GM18870 (cell line): Measurements from ENCODE around the gene PTGES.
"Not testable (repeated sequence)": the region's sequence is repeated elsewhere in the genome, so short reads cannot be mapped to it uniquely, and the experiment has no call there.

ENCODE experiments used
- ATAC-seq: cut with Tn5 transposase; IDR thresholded peaks from one replicate; pipeline ENCODE4 v1.9.1; 2021; ENCODE audit warnings: moderate library complexity; ENCODE audit not compliant: unreplicated experiment

PTGES gene

DNA sequence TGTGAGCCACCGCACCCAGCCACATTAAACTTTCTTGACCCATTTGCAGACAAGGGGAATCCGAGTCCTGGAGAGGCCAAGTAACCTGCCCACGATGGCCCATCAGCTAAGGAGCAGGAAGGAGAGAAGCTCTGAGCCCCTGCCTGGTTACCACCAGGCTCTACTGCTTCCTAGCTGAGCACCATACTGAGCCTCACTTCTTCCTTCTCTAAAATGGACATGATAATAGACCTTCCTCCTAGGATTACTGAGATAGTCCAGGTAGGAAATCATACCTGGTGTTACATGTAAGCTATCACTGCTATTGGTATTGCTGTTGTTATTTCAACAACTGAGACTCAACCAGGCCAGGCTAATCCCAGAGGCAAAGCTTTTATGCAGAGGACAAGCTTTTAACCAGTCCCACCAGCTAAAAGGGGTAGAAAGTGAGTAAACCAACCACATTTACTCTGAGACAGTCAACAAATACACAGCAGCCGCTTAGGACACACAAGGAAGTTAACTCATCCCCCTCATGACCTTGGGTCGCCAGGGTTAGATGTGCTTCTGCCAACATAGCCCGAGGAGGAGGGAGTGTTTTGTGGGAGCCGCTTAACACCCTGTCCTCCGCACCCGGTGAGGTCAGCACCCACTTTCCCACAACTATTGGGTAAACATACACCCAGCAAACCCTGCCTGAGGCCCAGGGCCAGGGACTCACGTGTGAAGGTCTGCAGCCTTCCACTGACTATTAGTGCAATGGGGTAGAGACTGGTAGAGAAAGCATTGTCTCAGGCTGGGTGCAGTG is 20.6 kb upstream of the PTGES start:
- ATAC-seq: no peak

DNA sequence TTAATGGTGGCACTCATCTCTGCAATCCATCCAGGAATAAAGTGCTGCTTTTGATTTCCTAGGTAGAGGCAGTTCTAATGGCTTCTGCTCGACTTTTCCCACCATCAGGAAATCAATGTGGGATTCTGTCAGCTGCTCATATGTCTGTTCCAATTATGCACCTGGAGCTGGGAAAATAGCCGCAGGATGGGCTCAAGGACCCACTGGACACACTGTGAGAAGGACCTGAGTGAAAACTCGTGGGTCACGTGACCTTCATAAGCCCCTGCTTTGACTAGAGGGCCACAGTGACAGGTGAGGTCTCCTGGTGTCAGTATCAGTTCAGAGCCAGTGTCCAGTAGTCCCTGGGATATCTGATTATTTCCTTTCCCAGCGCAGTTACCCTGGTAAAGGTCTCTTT is 17.9 kb upstream of the PTGES start:
- no peak for ATAC-seq

DNA sequence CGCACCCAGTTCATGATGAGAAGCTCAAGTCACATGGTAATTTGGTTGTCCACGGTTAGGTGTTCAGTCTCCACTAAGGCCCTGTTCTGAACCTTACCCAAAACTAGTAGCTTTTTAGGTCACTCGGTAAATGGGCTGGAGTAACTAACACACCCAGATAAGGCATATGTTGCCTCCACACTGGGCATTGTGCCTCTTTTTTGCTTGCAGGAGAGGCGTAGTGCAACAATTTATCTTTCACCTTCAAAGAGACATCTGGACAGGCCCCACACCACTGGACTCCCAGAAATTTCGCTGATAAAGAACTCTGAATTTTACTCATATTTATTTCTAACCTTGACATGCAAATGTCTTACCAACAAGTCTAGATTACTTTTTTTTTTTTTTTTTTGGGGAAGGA is 16.8 kb upstream of the PTGES start:
- ATAC-seq: no peak

DNA sequence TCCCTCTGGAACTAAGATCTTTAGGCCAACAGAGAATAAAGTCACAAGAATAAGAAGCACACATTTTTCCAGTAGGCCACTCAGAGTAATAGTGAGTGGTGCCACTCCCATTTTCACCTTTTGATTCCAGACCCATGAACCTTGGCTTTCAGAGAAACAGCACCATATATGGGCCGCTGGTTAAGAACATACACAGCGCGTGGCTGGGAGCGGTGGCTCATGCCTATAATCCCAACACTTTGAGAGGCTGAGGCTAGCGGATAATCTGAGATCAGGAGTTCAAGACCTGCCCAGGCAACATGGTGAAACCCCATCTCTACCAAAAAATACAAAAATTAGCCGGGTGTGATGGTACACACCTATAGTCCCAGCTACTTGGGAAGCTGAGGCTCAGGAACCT is 15.6 kb upstream of the PTGES start:
- ATAC-seq: no peak

DNA sequence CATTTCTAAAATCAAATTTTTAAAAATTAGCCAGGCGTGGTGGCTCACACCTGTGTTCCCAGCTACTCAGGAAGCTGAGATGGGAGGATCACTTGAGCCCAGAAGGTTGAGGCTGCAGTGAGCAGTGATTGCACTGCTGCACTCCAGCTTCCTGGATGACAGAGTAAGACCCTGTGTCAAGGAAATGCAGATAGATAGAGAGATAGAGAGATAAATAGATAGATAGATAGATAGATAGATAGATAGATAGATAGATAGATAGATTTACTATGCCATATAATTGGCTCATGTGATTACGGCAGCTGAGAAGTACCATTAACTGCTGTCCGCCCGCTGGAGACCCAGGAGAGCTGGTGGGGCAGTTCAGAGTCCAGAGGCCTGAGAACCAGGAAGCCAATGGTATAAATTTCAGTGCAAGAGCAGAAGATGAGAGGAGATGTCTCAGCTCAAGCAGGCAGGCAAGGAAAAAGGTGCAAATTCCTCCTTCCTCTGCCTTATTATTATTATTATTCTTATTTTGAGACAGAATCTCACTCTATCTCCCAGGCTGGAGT is 13.0 kb upstream of the PTGES start:
- ATAC-seq: no peak

DNA sequence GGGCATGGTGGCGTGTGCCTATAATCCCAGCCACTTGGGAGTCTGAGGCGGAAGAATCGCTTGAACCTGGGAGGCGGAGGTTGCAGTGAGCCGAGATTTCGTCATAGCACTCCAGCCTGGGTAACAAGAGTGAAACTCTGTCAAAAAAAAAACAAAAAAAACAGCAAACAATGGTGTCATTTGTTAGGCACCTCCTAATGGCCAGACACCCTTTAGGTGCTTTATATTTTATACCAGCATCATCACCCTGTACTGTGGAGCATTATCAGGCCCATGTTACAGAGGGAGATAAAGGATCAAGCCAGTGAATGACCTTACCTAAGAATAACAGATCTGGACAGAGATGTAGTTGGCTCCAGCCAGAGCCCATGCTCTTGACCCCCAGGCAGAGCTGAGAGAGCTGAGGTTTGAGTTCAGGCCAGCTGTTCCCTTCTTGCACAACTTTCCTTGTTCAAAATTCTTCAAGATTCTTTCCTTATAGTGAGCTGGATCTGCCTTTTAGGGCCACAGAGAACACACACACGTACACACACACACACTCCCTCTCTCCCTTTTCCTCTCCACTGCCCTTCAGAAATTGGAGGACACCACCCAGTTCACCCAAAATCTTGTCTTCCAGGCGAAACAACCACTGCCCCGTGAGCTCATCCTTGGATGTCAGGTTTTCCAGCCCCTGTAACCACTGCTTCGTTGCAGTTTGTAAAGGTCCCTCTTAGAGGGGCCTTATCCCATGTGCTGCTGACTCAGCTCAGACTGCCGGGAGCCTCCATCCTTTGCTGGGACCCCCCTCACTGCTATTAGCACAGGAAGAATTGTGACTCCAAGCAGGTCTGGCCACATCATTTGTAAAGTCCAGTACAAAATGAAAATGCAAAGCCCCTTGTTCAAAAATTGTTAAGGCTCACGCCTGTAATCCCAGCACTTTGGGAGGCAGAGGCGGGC is 10.4 kb upstream of the PTGES start:
- ATAC-seq: no peak

DNA sequence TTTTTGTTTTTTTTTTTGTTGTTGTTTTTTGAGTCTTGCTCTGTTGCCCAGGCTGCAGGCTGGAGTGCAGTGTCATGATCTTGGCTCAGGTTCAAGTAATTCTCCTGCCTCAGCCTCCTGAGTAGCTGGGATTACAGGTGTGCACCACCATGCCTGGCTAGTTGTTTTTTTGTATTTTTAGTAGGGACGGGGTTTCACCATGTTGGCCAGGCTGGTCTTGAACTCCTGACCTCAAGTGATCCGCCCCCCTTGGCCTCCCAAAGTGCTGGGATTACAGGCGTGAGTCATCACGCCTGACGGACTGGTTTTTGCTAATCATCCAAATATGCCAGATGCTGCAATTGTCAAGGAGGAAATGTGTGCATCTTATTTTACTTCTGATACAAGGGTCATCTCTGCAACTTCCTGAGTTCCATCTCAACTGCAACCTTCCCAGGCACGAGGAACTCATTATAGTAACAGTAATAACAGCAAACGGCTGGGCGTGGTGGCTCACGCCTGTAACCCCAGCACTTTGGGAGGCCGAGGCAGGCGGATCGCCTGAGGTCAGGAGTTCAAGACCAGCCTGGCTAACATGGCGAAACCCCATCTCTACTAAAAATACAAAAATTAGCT is 9.6 kb upstream of the PTGES start:
- ATAC-seq: not testable (repeated sequence)

DNA sequence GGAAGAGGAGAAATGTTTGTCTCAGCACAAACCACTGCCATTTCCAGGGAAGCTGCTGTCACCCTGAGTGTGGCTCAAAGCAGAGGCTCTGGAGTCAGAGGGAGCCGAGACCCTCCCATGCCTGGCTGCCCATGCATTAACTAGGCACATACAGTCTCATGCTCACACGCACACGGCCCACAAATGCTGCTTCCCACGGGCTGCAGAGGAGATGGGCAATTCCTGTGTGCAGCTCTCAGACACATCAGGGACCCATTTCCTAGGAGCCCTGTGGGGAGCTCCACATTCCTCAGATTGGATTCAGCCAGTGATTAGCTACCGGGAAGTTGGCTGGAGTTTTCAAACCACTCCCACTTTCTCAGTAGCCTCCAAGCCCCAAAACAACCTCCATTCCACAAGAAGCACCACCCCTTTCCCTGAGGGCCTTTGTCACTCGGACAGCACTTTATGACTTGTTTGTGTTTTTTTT is 9.1 kb upstream of the PTGES start:
- no peak for ATAC-seq

DNA sequence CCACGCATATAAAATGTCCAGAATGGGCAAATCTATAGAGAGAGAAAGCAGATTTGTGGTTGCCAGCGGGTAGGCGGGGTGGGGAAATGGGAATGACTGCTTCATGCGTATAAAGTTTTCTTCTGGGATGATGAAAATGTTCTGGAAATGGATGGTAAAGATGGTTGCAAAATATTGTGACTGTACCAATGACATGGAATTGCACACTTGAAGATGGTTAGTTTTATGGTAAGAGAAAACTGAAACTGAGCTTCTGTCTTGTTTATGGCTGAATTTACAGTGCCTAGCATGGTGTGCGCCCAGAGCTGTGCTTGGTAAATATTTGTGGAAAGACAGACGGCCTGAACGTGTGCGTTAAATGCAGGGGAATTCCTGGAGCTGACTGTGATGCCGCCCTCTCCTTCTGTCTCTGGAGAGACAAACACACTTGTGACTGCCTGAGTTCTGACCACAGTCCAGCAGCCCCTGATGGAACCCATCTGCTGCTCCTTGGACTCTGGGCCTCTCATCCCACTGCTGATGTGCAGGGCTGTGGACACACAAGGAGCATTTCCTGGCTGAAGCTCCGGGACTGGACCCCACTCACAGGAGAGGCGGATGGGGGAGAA is 8.6 kb upstream of the PTGES start:
- ATAC-seq: no peak

DNA sequence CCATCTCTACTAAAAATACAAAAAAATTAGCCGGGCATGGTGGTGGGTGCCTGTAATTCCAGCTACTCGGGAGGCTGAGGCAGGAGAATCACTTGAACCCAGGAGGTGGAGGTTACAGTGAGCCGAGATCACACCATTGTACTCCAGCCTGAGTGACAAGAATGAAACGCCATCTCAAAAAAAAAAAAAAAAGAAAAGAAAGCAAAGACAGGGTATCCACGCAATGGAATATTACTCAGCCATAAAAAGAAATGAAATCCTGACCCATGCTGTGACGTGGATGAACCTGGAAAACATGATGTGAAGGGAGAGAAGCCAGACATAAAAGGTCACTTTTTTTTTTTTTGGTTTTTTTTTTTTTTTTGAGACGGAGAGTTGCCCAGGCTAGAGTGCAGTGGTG is 7.9 kb upstream of the PTGES start:
- ATAC-seq: not testable (repeated sequence)

DNA sequence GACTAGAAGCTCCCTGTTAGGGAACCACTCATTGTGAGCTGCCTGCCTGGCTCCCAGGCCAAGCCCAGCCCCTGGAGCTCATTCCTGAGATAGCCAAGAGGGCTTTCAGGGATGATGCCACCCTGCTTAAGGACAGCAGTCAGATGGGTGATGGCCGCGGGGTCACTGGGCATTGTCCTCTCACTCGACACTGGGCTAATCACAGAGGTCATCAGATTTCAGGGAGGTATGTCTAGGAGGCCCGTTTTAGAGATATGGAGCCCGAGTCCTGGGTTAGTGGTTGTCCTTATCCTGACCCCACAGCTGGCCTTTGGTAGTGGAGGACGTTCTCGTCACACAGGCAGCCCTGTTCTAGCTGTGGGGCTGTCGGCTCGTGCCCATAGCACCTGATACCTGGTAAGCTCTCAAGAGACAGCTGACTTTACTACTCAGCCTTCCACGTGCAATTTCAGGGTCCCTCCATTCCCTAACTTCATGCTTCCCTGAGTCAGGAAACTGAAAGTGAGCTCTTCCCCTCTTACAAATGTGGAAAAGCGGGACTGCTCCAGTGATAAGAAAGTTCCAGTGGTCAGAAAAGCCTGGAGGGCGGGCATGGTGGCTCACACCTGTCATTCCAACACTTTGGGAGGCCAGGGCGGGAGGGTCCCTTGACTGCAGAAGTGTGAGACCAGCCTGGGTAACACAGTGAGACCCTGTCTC is 7.1 kb upstream of the PTGES start:
- no peak for ATAC-seq

DNA sequence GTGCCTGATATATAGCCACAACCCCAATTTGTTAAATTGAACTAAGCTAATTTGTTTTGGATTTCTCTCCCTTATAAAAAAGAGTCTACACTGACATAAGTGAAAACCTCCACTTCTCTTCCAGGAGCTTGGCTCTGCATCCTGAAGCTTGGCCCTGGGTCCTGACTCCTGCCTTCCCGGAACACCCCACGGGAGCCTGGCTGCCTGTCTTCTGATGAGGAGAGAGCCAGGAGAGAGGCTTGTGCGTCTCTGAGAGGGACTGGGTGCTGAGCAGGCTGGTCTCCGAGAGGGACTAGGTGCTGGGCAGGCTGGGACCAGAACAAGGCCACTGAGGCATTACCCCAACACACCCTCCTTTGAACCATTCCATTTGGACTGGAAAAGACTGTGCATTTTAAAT is 6.5 kb upstream of the PTGES start:
- ATAC-seq: no peak

DNA sequence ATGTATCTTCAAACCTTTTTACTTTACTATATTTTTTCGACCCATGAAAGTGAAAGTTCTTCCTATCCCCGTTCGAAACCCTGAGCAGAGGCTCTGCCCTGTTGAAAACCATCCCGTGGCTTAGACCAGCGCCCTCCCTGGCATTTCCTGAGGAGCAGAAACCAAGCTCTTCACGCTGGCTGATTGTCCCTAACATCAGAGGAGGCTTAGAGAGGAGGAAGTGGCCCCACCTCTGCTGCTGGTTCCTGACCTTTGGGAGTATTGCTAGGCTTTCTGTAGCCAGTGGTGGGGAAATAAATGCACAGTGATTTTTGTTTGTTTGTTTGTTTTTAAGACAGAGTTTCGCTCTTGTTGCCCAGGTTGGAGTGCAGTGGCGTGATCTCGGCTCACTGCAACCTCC is 4.2 kb upstream of the PTGES start:
- no peak for ATAC-seq

DNA sequence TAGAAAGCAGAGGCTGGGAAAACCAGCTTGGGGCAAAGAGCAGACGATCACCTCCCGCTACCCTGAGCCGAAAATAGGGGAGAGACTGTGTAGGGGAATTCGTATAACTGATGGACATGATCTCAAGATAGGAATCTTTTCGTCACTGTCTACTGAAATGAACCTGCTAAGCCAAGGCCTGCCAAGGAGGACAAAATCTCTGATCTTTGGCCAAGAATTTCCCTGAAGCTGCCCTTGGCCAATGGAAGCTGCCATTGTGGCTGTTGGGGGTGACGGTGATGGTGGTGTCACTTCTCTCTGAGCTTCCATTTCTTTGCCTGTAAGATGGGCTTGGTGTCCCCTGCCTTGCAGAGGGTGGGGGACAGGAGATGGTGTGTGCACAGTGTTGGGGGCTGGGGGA is 3.3 kb upstream of the PTGES start:
- no peak for ATAC-seq

DNA sequence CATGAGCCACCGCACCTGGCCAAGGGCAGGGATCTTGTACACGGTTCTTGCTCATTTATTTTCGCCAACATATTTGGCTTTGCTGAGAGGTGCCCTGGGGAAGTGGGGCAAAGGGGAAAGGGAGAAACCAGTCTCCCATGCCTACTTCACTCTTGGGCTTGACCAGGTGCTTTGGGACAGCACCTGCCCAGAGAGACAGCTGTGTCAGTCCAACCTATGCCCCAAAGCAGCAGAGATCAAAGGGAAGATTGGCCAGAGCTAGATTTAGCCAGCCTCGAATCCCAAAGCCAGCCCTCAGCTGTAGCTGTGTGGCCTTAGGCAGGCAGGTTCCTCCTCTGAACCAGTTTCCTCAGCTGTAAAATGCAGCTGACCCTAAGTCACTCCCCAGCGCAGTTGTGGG is 2.3 kb upstream of the PTGES start:
- ATAC-seq: no peak

DNA sequence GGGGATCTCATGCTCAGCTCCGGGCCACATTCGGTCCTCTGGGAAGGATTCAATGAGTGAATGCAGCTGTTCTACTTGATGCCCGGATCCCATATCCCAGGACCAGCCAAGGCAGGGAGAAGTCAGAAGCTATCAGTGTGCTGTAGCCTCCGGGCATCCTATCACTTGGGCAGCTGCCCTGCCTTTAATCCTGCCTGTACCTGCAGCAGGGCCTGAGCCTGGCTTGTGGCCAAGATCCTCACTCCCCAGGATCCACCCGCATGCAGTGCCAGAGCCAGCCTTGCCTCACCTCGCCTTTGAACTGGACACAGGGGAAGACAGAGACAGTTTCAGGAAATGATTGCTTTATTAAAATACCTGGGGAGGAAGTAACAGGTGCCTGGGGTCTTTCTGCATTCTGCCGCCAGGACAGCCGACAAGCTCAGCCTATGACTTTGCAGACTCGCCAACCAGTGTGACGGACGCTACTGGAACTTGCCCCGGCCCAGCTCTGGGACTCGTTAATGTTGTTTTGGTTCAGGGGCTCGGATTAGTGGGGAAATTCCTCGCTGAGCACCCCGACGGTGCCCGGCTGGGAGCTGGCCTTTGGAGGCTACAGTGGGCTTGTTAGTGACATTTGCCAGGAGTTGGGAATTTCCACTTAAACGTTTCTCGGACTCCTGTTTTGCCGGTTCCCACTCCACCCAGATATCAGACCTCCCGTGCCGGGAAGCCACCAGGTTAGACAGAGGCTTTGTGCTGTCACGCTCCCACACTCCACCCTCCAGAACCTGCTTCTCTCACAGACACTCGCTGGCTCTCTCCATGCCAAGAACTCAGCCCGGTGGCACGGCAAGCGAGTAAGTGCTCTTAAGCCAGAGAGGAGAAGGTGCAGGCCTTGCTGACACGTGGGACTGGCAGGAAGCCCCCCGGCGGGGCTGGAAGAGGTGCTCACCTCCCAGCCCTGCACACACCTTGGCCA is 721 bp downstream of the PTGES start:
- ATAC-seq: no peak

DNA sequence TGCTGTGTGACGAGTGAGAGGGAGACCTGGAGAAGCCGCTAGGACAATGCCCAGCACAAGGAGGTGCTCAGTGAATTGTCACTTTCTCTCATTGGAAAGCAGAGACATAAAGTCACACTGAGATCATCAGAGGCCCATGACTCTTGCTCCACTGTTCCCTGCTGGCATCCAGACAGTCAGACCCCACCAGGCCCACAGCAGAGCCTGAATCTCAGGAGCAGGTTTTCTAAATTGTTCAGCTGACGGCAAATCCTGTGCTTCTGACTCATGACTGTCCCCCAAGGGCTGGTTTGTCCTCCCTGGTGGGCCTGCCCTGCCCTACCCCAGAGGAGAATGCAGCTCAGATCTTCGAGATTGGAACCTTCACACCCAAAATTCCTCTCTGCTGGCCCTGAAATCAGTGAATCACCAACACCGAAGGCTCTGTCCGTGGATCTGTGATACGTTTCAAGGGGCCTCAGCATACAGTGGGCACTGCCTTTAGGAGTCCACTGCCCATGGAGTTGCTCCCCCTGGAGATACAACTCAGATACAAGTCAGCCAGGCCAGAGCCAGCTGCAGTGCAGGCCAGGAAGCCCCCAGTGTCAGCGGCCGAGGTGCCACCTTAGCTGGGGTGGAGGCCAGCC is 2.7 kb downstream of the PTGES start:
- ATAC-seq: no peak

DNA sequence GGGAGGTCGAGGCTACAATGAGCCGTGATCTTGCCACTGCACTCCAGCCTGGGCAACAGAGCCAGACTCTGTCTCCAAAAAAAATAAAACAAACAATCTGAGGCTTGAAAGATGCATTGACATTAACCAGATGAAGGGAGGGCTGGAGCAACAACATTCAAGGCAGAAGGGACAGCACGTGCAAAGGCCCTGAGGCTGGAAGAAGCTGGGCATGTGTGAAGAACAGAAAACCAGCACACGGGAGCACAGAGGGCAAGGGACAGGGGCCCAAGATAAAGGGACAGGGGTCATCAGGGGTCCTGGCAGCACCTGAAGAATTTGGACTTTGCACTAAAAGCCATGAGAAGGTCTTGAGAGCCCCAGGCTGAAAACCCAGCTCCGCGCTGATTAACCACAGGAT is 3.3 kb downstream of the PTGES start:
- ATAC-seq: no peak

DNA sequence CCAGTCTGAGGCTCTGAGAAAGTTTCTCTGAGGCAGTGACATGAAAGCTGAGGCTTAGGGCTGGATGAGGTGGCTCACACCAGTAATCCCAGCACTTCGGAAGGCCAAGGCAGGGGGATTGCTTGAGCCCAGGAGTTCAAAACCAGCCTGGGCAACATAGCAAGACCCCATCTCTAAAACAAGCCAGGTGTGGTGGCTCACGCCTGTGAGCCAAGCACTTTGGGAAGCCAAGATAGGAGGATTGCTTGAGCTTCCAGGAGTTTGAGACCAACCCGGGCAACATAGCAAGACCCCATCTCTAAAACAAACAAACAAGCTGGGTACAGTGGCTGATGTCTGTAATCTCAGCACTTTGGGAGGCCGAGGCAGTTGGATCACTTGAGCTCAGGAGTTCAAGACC is 3.8 kb downstream of the PTGES start:
- ATAC-seq: not testable (repeated sequence)
